Stimulated activated CD8-positive, alpha-beta memory T cell treated with anti-CD3 and anti-CD28 coated beads, Interleukin-12 subunit alpha, Interleukin-12 subunit beta, amount 100 ng/mL, for 24 hours (primary cell): ENCODE measurements around the gene ADARB1.

Source experiments
- DNase-seq: peaks from one replicate; pipeline ENCODE4 v3.0.0-alpha.2; 2020; ENCODE audit errors: extremely low read depth

ADARB1 gene

GRCh38 chr21:45039317-45040156 lies 34.8 kb upstream of the ADARB1 start:
- no peak for DNase-seq

- no peak for DNase-seq
Measured at GRCh38 chr21:45040157-45040711, 34.1 kb upstream of the ADARB1 start.

- DNase-seq: no peak
Measured at GRCh38 chr21:45040739-45041138, 33.6 kb upstream of the ADARB1 start.

- DNase-seq: no peak
Measured at GRCh38 chr21:45041351-45041805, 33.0 kb upstream of the ADARB1 start.

- no peak for DNase-seq
Measured at GRCh38 chr21:45041984-45042663, 32.3 kb upstream of the ADARB1 start.

- DNase-seq: no peak
Measured at GRCh38 chr21:45042664-45043161, 31.7 kb upstream of the ADARB1 start.

GRCh38 chr21:45043541-45044020 lies 30.8 kb upstream of the ADARB1 start:
- no peak for DNase-seq

- DNase-seq: no peak
Measured at GRCh38 chr21:45045481-45045880, 28.9 kb upstream of the ADARB1 start.

GRCh38 chr21:45047257-45047656 lies 27.1 kb upstream of the ADARB1 start:
- DNase-seq: no peak

GRCh38 chr21:45048026-45048698 lies 26.2 kb upstream of the ADARB1 start:
- no peak for DNase-seq

- DNase-seq: no peak
Measured at GRCh38 chr21:45048968-45049367, 25.4 kb upstream of the ADARB1 start.

GRCh38 chr21:45049714-45050344 lies 24.6 kb upstream of the ADARB1 start:
- no peak for DNase-seq

GRCh38 chr21:45050345-45050796 lies 24.0 kb upstream of the ADARB1 start:
- DNase-seq: no peak

GRCh38 chr21:45050797-45051489 lies 23.4 kb upstream of the ADARB1 start:
- no peak for DNase-seq

- DNase-seq: no peak
Measured at GRCh38 chr21:45051580-45052434, 22.6 kb upstream of the ADARB1 start.

GRCh38 chr21:45052960-45053359 lies 21.4 kb upstream of the ADARB1 start:
- no peak for DNase-seq

GRCh38 chr21:45053561-45054226 lies 20.7 kb upstream of the ADARB1 start:
- DNase-seq: no peak

GRCh38 chr21:45054227-45054926 lies 20.0 kb upstream of the ADARB1 start:
- no peak for DNase-seq
